HepG2 (cell line): ENCODE results near the gene FDXR. TPM values are rescaled to one million over a fixed set of nuclear protein-coding genes. Genes with fewer than 3 reads are reported as not detected.

Source experiments
- ATAC-seq: fragments of 200-7000 bp; cut with Tn5 transposase; 3 replicates; pipeline ENCODE4 v1.9.1; 2020; ENCODE audit warnings: mild to moderate bottlenecking, moderate library complexity
- BruUV-seq: library from RNA; stranded (reverse); fragments of 400-500 nt; replicated peaks from 2 replicates; lab custom pipeline; 2021; lab: Mats Ljungman, UMichigan
- CTCF ChIA-PET: fragments of 300-600 bp; formaldehyde crosslinking; extraction: SDS; loops from one replicate; lab custom pipeline; 2021; ENCODE audit warnings: low total read pairs, inconsistent platforms, low intra/inter-chr PET ratio; lab: Yijun Ruan, JAX
- POLR2A ChIA-PET: fragments of 350-600 bp; sonication (Branson Sonifier 250); formaldehyde crosslinking; loops from one replicate; lab custom pipeline; 2020; ENCODE audit warnings: antibody characterized with exemption, inconsistent platforms; lab: Yijun Ruan, JAX
- DNase-seq: peaks from one replicate; pipeline ENCODE4 v3.0.0-alpha.2; 2015; ENCODE audit warnings: low spot score
- FAIRE-seq: peaks from 3 replicates; lab custom pipeline; 2011; peaks lifted over from hg19 to GRCh38; lab: Jason Lieb, UNC
- H2AFZ ChIP-seq: one replicate; pipeline ENCODE4 v1.6.1; 2011; ENCODE audit warnings: low read length, inconsistent platforms
- H3K27ac ChIP-seq: fragments of 300-600 bp; 3 replicates; pipeline ENCODE4 v1.8.0; 2011; ENCODE audit warnings: mixed run types, mild to moderate bottlenecking, mixed read lengths, low read length, inconsistent platforms; ENCODE audit not compliant: insufficient read depth; ENCODE audit errors: extremely low read length
- H3K27me3 ChIP-seq, 2 experiments: fragments of 200-600 bp in 1 of 2; 2 replicates in 1 of 2; 3 replicates in 1 of 2; pipeline versions ENCODE4 v1.6.0 to v1.8.0; 2011; ENCODE audit warnings: low read length in 2 of 2, mild to moderate bottlenecking in 2 of 2, moderate library complexity in 2 of 2, inconsistent platforms in 1 of 2; ENCODE audit not compliant: insufficient read depth in 2 of 2, control insufficient read depth in 1 of 2
- H3K36me3 ChIP-seq, 2 experiments: fragments of 200-600 bp in 1 of 2; replicated peaks in 1 of 2; 2 replicates in 1 of 2; 3 replicates in 1 of 2; pipeline versions ENCODE4 v1.5.1 to v1.8.0; 2011; ENCODE audit warnings: low read length in 2 of 2, inconsistent platforms in 1 of 2; ENCODE audit not compliant: insufficient read depth in 2 of 2, control insufficient read depth in 1 of 2
- H3K4me1 ChIP-seq: 2 replicates; pipeline ENCODE4 v1.5.1; 2012; ENCODE audit warnings: low read length, inconsistent platforms; ENCODE audit not compliant: insufficient read depth
- H3K4me2 ChIP-seq: 2 replicates; pipeline ENCODE4 v1.6.0; 2011; ENCODE audit warnings: low read depth, low read length, inconsistent platforms
- H3K4me3 ChIP-seq, 3 experiments: fragments of 200-600 bp in 1 of 3; sonication (generic), shearing (Covaris generic) in 1 of 3; replicated peaks in 1 of 3; 2 replicates each; pipeline ENCODE4 v1.5.1; 2011 to 2016; ENCODE audit warnings: low read length in 3 of 3, inconsistent platforms in 2 of 3, low read depth in 2 of 3, mild to moderate bottlenecking in 2 of 3, control low read depth in 1 of 3, mixed read lengths in 1 of 3; ENCODE audit not compliant: insufficient read depth in 1 of 3
- H3K79me2 ChIP-seq: one replicate; pipeline ENCODE4 v1.6.1; 2011; ENCODE audit warnings: low read length, inconsistent platforms; ENCODE audit not compliant: insufficient read depth
- H3K9ac ChIP-seq: 2 replicates; pipeline ENCODE4 v1.6.0; 2011; ENCODE audit warnings: mild to moderate bottlenecking, low read depth, low read length, inconsistent platforms; ENCODE audit not compliant: insufficient read depth
- H3K9me3 ChIP-seq: 2 replicates; pipeline ENCODE4 v1.5.1; 2012; ENCODE audit warnings: mild to moderate bottlenecking, low read length
- H4K20me1 ChIP-seq: 2 replicates; pipeline ENCODE4 v1.6.0; 2011; ENCODE audit warnings: inconsistent platforms, mild to moderate bottlenecking, low read length, moderate library complexity; ENCODE audit not compliant: insufficient read depth
- ARID3A ChIP-seq: IDR thresholded peaks from 2 replicates; pipeline ENCODE4 v1.6.1; 2012; ENCODE audit warnings: low read depth, low read length, improper control_type of control experiment
- ATF7 ChIP-seq, 2 experiments: fragments of 450-650 bp in 1 of 2; sonication (generic) in 1 of 2; formaldehyde crosslinking in 1 of 2; IDR thresholded peaks; 2 replicates each; pipeline versions ENCODE4 v1.4.0 to v1.6.1; 2016 to 2020; ENCODE audit warnings: antibody characterized with exemption in 1 of 2, mild to moderate bottlenecking in 1 of 2, missing genetic modification reagents in 1 of 2
- NCOA5 ChIP-seq: sonication (generic); formaldehyde crosslinking; IDR thresholded peaks from 2 replicates; pipeline ENCODE4 v1.4.0; 2020; ENCODE audit warnings: missing genetic modification reagents
- NCOR1 ChIP-seq: fragments of 200-600 bp; sonication (generic); IDR thresholded peaks from 2 replicates; pipeline ENCODE4 v1.7.0; 2017; ENCODE audit warnings: antibody characterized with exemption, low read length, borderline replicate concordance
- RELA ChIP-seq: sonication (generic); formaldehyde crosslinking; IDR thresholded peaks from 2 replicates; pipeline ENCODE4 v1.4.0; 2020; ENCODE audit warnings: missing genetic modification reagents
- TEF ChIP-seq: sonication (generic); formaldehyde crosslinking; IDR thresholded peaks from 2 replicates; pipeline ENCODE4 v1.5.0; 2020; ENCODE audit warnings: missing genetic modification reagents
- THAP8 ChIP-seq: sonication (generic); formaldehyde crosslinking; IDR thresholded peaks from 2 replicates; pipeline ENCODE4 v1.5.1; 2020; ENCODE audit warnings: missing genetic modification reagents, mild to moderate bottlenecking, borderline replicate concordance
- ZNF354B ChIP-seq: sonication (generic); formaldehyde crosslinking; IDR thresholded peaks from 2 replicates; pipeline ENCODE4 v1.8.0; 2022; ENCODE audit warnings: mild to moderate bottlenecking, missing genetic modification reagents
- ZNF619 ChIP-seq: sonication (generic); formaldehyde crosslinking; IDR thresholded peaks from 2 replicates; pipeline ENCODE4 v1.4.0; 2020; ENCODE audit warnings: mild to moderate bottlenecking, missing genetic modification reagents
- WGBS: methylation state at CpG from one replicate; pipeline ENCODE4 v1.1.6; 2017; ENCODE audit warnings: low lambda C conversion rate; 5-methylcytosine and 5-hydroxymethylcytosine counted together
- in situ Hi-C: cut with HindIII; loops from 2 replicates; pipeline ENCODE4 v1.10.0; 2017; ENCODE audit warnings: low pct_unique_long_range_greater_than_20kb; ENCODE audit not compliant: extremely low pct_ligation_motif_present
- intact Hi-C: fragments of 100-400 bp; cut with micrococcal nuclease; formaldehyde crosslinking; loops from one replicate; pipeline ENCODE4 v1.10.0; 2022; ENCODE audit not compliant: unreplicated experiment
- polyA plus RNA-seq, 8 experiments: library from polyadenylated mRNA; depleted of rRNA in 3 of 8; stranded (reverse) in 7 of 8; unstranded in 1 of 8; fragments of >200 nt; fragmentation: Illumina TruSeq in 4 of 8; extraction: Trizol in 4 of 8; gene quantifications; 2 replicates each; pipeline versions ENCODE4 v1.2.1 to v1.2.3, GENCODE V29; 2011 to 2016; ENCODE audit warnings: low read depth in 4 of 8, missing spikeins in 1 of 8, mixed read lengths in 1 of 8; ENCODE audit not compliant: insufficient read depth in 1 of 8
- total RNA-seq, 5 experiments: library from RNA; depleted of rRNA; stranded (reverse); fragments of >200 nt; fragmentation: Illumina TruSeq; extraction: Trizol; gene quantifications; 2 replicates each; pipeline ENCODE4 v1.2.3, GENCODE V29; 2016; ENCODE audit warnings: low read depth in 1 of 5

Gene FDXR
- total and polyA plus RNA-seq, 2 of the 13 experiments (the other 11 are each of a cell fraction or from before 2014, with no cell fraction given): 23.4 to 116 TPM

- TF ChIP-seq ARID3A (no peak), ZNF619 (CRISPR knock-in tag) (no peak), TEF (no peak), NCOR1 (no peak), RELA (CRISPR knock-in tag) (no peak), THAP8 (no peak), ZNF354B (no peak)
These were observed 30.2 kb upstream of the FDXR start (continued) for GRCh38 chr17:74903034-74903433.

GRCh38 chr17:74901353-74902135, 28.8 kb upstream of the FDXR start:
- CTCF ChIA-PET: no interaction called here
- FAIRE-seq: no peak

More at GRCh38 chr17:74901353-74902135, 28.8 kb upstream of the FDXR start:
- 25% methylated on average over 14 of the region's 14 CpGs for WGBS
- H3K4me2 ChIP-seq: no peak overlapping the region
- H3K9ac ChIP-seq: no peak overlapping the region
- H3K79me2 ChIP-seq: no peaks in the 10 kb centered on the region
- in situ Hi-C loops: no loop called here
- no peaks in the 10 kb centered on the region for H4K20me1 ChIP-seq
- H3K4me1 ChIP-seq: no peaks in the 10 kb centered on the region
- H3K4me3 ChIP-seq: no peak overlapping the region
- no peak for ATAC-seq
- no peak for TF ChIP-seq NCOA5 (CRISPR knock-in tag)
- TF ChIP-seq ATF7 (IDR thresholded peaks at IDR 0.05): peak; percentile 50; the same call in 1 of the 2 replicates
- no peak for TF ChIP-seq ATF7 (CRISPR knock-in tag; IDR thresholded peaks at IDR 0.05)
- no TSS peak for BruUV-seq
- no peak overlapping the region for H3K27ac ChIP-seq
- H3K9me3 ChIP-seq: no peaks in the 10 kb centered on the region
- H2AFZ ChIP-seq: no peak overlapping the region
- POLR2A ChIA-PET: no interaction called here
- no peak for DNase-seq
- no peaks in the 10 kb centered on the region for H3K36me3 ChIP-seq
- intact Hi-C loops: no loop called here
- H3K27me3 ChIP-seq: peaks cover 14 to 57% of the 10 kb centered on the region in 2 experiments
